ENCODE measurements around the gene NARF.

- TF ChIP-seq CTCF (IDR thresholded peaks at IDR 0.05; ENCODE audit: poor library complexity) = no peak
- TF ChIP-seq EZH2phosphoT487 (IDR thresholded peaks at IDR 0.05; ENCODE audit: low read depth, severe bottlenecking, unreplicated experiment) = no peak
Measured at GRCh38 chr17:82437325-82437668, 21.2 kb upstream of the NARF start.
